Heart left ventricle (tissue), 13 donors: ENCODE measurements around the gene EXOC3L2.
"Not testable (repeated sequence)": the region's sequence is repeated elsewhere in the genome, so short reads cannot be mapped to it uniquely, and the experiment has no call there.

ENCODE experiments used
- CTCF ChIP-seq, 12 donors: fragments of 200-600 bp; sonication (generic) in 4 of 12; IDR thresholded peaks; one replicate each; pipeline versions ENCODE4 v1.5.0 to v1.8.0; 2018 to 2022; ENCODE audit warnings: antibody characterized with exemption in 12 of 12, mild to moderate bottlenecking in 5 of 12
- POLR2A ChIP-seq, 2 donors: fragments of 450-650 bp; IDR thresholded peaks; one replicate each; pipeline ENCODE4 v1.6.1; 2017; ENCODE audit warnings: antibody characterized with exemption in 2 of 2, mild to moderate bottlenecking in 2 of 2, moderate library complexity in 2 of 2
- donor health status: ischemic (EF 13 %, LVEDD 7.1; RV severe dilation, severe dysfunction).
- donor health status: DM: no; HTN: yes; CAD: no.
- donor health status: DM: no; HTN: no; CAD: no.
- donor health status: ischemic (EF 25% LVEDD 6.9; RV normal size, moderate dysfunction).
- donor health status: ischemic (EF 25% LVEDD 5.7; RV mildly dilated, moderate dysfunction).
- donor health status: ischemic (EF 35%, LVEDD 5.7; RV mildly dilated, moderate dysfunction).
- donor health status: nonischemic (EF 11% LVEDD 7.7; RV severe dilation, severe dysfunction).
- donor health status: DM: yes; HTN: yes; CAD: no.
- donor health status: PGD.
- donor health status: ischemic (EF 29% LVEDD 5.4; RV normal size, mild dysfunction).
- donor health status: nonischemic (EF 23%, LVEDD 6.1; RV moderate dilation, normal function).

GRCh38 chr19:45229056-45229455, 16.2 kb downstream of the EXOC3L2 start:
- not testable (repeated sequence) for TF ChIP-seq CTCF, POLR2A (IDR thresholded peaks at IDR 0.05)
